SU-DHL-6 (cell line): Measurements from ENCODE around the gene ULK3.

Experiments
- H2AFZ ChIP-seq: fragments of 200-600 bp; sonication (generic); 2 replicates; pipeline ENCODE4 v1.6.1; 2014; ENCODE audit warnings: low read depth, mild to moderate bottlenecking, moderate library complexity, mixed read lengths, antibody characterized with exemption, low read length; ENCODE audit not compliant: severe bottlenecking
- H3F3A ChIP-seq: fragments of 200-600 bp; shearing (Covaris generic); 2 replicates; pipeline ENCODE4 v1.6.0; 2016; ENCODE audit warnings: antibody characterized with exemption, mild to moderate bottlenecking; ENCODE audit not compliant: insufficient read depth
- H3K27ac ChIP-seq: fragments of 200-600 bp; sonication (generic); 2 replicates; pipeline ENCODE4 v1.5.1; 2016; ENCODE audit warnings: low read depth, mild to moderate bottlenecking, low read length, moderate library complexity, mixed read lengths
- H3K27me3 ChIP-seq: fragments of 200-600 bp; sonication (generic), shearing (Covaris generic); 2 replicates; pipeline ENCODE4 v1.6.0; 2014; ENCODE audit warnings: mild to moderate bottlenecking, low read length
- H3K36me3 ChIP-seq: fragments of 200-600 bp; sonication (generic); 2 replicates; pipeline ENCODE4 v1.6.1; 2014; ENCODE audit warnings: mild to moderate bottlenecking, low read length, mixed read lengths
- H3K4me2 ChIP-seq: fragments of 300-600, 200-600 bp; shearing (Covaris generic), sonication (generic); 2 replicates; pipeline ENCODE4 v1.6.0; 2014; ENCODE audit warnings: low read length, low read depth, mild to moderate bottlenecking; ENCODE audit not compliant: poor library complexity, severe bottlenecking
- H3K4me3 ChIP-seq: fragments of 200-600 bp; sonication (generic); 2 replicates; pipeline ENCODE4 v1.5.1; 2014; ENCODE audit warnings: antibody characterized with exemption, low read length, mild to moderate bottlenecking, mixed read lengths; ENCODE audit not compliant: insufficient read depth, poor library complexity, severe bottlenecking
- H3K79me2 ChIP-seq: fragments of 200-600 bp; sonication (generic); 2 replicates; pipeline ENCODE4 v1.6.1; 2014; ENCODE audit warnings: mild to moderate bottlenecking, low read length, moderate library complexity; ENCODE audit not compliant: insufficient read depth
- H3K9ac ChIP-seq: fragments of 200-600 bp; sonication (generic); 2 replicates; pipeline ENCODE4 v1.7.0; 2014; ENCODE audit warnings: mild to moderate bottlenecking, low read length
- H3K9me2 ChIP-seq: fragments of 200-600 bp; sonication (generic); replicated peaks from 2 replicates; pipeline ENCODE4 v1.6.1; 2014; ENCODE audit warnings: low read length; ENCODE audit not compliant: insufficient read depth
- H3K9me3 ChIP-seq: fragments of 200-600 bp; sonication (generic); 2 replicates; pipeline ENCODE4 v1.6.1; 2014; ENCODE audit warnings: low read length, mixed read lengths; ENCODE audit not compliant: insufficient read depth
- H4K20me1 ChIP-seq: fragments of 200-600 bp; sonication (generic); 2 replicates; pipeline ENCODE4 v1.6.1; 2014; ENCODE audit warnings: low read depth, mild to moderate bottlenecking, antibody characterized with exemption, low read length, moderate library complexity, mixed read lengths
- EZH2phosphoT487 ChIP-seq: fragments of 200-600 bp; sonication (generic), shearing (Covaris generic); conservative IDR thresholded peaks from 2 replicates; pipeline ENCODE4 v1.6.1; 2018; ENCODE audit warnings: mild to moderate bottlenecking, antibody characterized with exemption, low read length, moderate library complexity, mixed read lengths
- TF ChIP-seq, protein P1 (sequence below): fragments of 200-600 bp; sonication (generic); IDR thresholded peaks from one replicate; pipeline ENCODE4 v1.5.1; 2017; ENCODE audit warnings: antibody characterized with exemption, mild to moderate bottlenecking, low read length, moderate library complexity; ENCODE audit not compliant: insufficient read depth, poor library complexity, severe bottlenecking

Gene ULK3

GRCh38 chr15:74816624-74817369 is 26.2 kb downstream of the ULK3 start:
- Histone ChIP-seq H3K4me3 (no peak overlapping the region), H3K9me3 (no peaks in the 10 kb centered on the region), H3K27ac (no peak overlapping the region), H3K9ac (no peak overlapping the region), H2AFZ (no peak overlapping the region), H3K9me2 (no peaks in the 10 kb centered on the region), H3F3A (no peaks in the 10 kb centered on the region), H3K36me3 (no peaks in the 10 kb centered on the region), H3K27me3 (no peaks in the 10 kb centered on the region), H3K79me2 (no peaks in the 10 kb centered on the region), H4K20me1 (no peaks in the 10 kb centered on the region), H3K4me2 (no peak overlapping the region)
- TF ChIP-seq, protein P1, sequence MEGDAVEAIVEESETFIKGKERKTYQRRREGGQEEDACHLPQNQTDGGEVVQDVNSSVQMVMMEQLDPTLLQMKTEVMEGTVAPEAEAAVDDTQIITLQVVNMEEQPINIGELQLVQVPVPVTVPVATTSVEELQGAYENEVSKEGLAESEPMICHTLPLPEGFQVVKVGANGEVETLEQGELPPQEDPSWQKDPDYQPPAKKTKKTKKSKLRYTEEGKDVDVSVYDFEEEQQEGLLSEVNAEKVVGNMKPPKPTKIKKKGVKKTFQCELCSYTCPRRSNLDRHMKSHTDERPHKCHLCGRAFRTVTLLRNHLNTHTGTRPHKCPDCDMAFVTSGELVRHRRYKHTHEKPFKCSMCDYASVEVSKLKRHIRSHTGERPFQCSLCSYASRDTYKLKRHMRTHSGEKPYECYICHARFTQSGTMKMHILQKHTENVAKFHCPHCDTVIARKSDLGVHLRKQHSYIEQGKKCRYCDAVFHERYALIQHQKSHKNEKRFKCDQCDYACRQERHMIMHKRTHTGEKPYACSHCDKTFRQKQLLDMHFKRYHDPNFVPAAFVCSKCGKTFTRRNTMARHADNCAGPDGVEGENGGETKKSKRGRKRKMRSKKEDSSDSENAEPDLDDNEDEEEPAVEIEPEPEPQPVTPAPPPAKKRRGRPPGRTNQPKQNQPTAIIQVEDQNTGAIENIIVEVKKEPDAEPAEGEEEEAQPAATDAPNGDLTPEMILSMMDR: no peak
- no peak for TF ChIP-seq EZH2phosphoT487

- H3K79me2 ChIP-seq: no peaks in the 10 kb centered on the region
- H3K9ac ChIP-seq: no peak overlapping the region
- no peak overlapping the region for H3K27ac ChIP-seq
- no peaks in the 10 kb centered on the region for H3K27me3 ChIP-seq
- H2AFZ ChIP-seq: no peak overlapping the region
- TF ChIP-seq, protein P1: no peak
- no peak for TF ChIP-seq EZH2phosphoT487
- no peaks in the 10 kb centered on the region for H3K36me3 ChIP-seq
- H4K20me1 ChIP-seq: no peaks in the 10 kb centered on the region
- H3K9me3 ChIP-seq: no peaks in the 10 kb centered on the region
- no peaks in the 10 kb centered on the region for H3F3A ChIP-seq
- H3K9me2 ChIP-seq: no peaks in the 10 kb centered on the region
- H3K4me2 ChIP-seq: no peak overlapping the region
- H3K4me3 ChIP-seq: no peak overlapping the region
Observed at GRCh38 chr15:74815961-74816360, 27.0 kb downstream of the ULK3 start.

DNA sequence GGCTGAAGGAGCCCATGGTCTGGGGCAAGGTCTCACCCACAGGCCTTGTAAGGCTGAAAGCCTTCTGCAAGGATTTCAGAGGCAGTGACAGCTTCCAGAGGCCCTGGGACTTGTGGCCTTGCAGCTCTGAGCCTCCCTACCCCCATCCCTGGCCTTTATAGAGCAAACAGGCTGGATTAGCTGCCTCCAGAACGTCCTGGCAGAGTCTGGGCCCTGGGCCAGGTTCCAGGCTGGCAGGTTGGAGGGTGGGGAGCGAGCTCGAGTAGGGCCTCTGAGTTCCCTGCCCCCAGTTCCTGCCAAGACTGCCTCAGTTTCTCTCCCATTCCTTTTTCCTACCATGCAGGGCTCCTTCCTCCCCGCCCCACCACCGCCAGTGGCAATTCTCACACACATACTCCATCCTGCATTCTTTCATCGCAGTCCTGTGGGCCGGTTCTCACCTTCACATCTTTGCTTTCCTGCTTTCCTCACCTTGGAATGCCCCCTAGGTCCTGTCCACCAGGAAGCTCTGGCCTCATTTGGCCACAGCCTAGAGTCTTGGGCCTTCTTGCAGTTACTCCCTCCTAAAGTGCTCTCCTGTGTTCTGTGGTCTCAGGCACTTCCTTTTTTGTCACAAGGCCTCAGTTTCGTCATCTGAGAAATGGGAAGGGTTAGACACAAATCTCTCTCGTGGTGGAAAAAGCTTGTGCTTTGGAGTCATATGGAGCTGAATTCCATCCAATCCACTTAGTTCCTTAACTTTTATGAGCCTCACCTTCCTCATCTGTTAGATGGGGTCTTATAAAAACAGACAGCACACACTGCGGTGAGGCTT is 27.6 kb downstream of the ULK3 start:
- Histone ChIP-seq H3K4me3 (no peak overlapping the region), H3K9me3 (no peaks in the 10 kb centered on the region), H2AFZ (no peak overlapping the region), H3K27ac (no peak overlapping the region), H3F3A (no peaks in the 10 kb centered on the region), H3K9ac (no peak overlapping the region), H3K36me3 (no peaks in the 10 kb centered on the region), H3K27me3 (no peaks in the 10 kb centered on the region), H3K79me2 (no peaks in the 10 kb centered on the region), H4K20me1 (no peaks in the 10 kb centered on the region), H3K9me2 (no peaks in the 10 kb centered on the region), H3K4me2 (no peak overlapping the region)
- TF ChIP-seq, protein P1: no peak
- TF ChIP-seq EZH2phosphoT487: no peak
